HUES64 (cell line): Measurements from ENCODE around the gene ASCC3.

Experiments used
- H3K27ac ChIP-seq: 2 replicates; pipeline ENCODE4 v1.7.0; 2013; ENCODE audit warnings: low read depth, low read length, inconsistent platforms
- H3K27me3 ChIP-seq: 2 replicates; pipeline ENCODE4 v1.6.1; 2013; ENCODE audit warnings: mild to moderate bottlenecking, low read length; ENCODE audit not compliant: insufficient read depth
- H3K36me3 ChIP-seq: 2 replicates; pipeline ENCODE4 v1.6.1; 2013; ENCODE audit warnings: mild to moderate bottlenecking, low read length; ENCODE audit not compliant: insufficient read depth
- H3K4me1 ChIP-seq: 2 replicates; pipeline ENCODE4 v1.6.1; 2013; ENCODE audit warnings: mild to moderate bottlenecking, low read length, moderate library complexity; ENCODE audit not compliant: insufficient read depth
- H3K4me3 ChIP-seq: 2 replicates; pipeline ENCODE4 v1.5.1; 2013; ENCODE audit warnings: mild to moderate bottlenecking, low read length, moderate library complexity
- H3K9ac ChIP-seq: 2 replicates; pipeline ENCODE4 v1.6.1; 2013; ENCODE audit warnings: mild to moderate bottlenecking, low read depth, low read length
- H3K9me3 ChIP-seq: 2 replicates; pipeline ENCODE4 v1.6.1; 2013; ENCODE audit warnings: low read depth, low read length; ENCODE audit not compliant: insufficient read depth
- WGBS: fragments of 150-250, 120-280 bp; methylation state at CpG from one replicate; pipeline ENCODE4 v1.1.7; 2013; ENCODE audit warnings: missing lambda C conversion rate; 5-methylcytosine and 5-hydroxymethylcytosine counted together

Gene ASCC3

GRCh38 chr6:100490065-100490464 lies 391.1 kb downstream of the ASCC3 start:
- 82% methylated on average over 2 of the region's 2 CpGs for WGBS
- Histone ChIP-seq H3K9me3 (no peaks in the 10 kb centered on the region), H3K4me3 (no peak overlapping the region), H3K27ac (no peak overlapping the region), H3K36me3 (no peaks in the 10 kb centered on the region), H3K4me1 (peaks cover 8% of the 10 kb centered on the region), H3K9ac (no peak overlapping the region), H3K27me3 (no peaks in the 10 kb centered on the region)

GRCh38 chr6:100488244-100488643 lies 392.9 kb downstream of the ASCC3 start:
- 91% methylated on average over 5 of the region's 5 CpGs for WGBS
- no peak overlapping the region for H3K9ac ChIP-seq
- H3K4me1 ChIP-seq = peaks cover 3% of the 10 kb centered on the region; the same call in 1 of the 2 replicates

GRCh38 chr6:100487638-100488037 lies 393.5 kb downstream of the ASCC3 start:
- no peaks in the 10 kb centered on the region for H3K4me1 ChIP-seq
- H3K4me3 ChIP-seq = no peak overlapping the region
- H3K27me3 ChIP-seq = no peaks in the 10 kb centered on the region
- no peaks in the 10 kb centered on the region for H3K9me3 ChIP-seq
- no peak overlapping the region for H3K9ac ChIP-seq
- no peak overlapping the region for H3K27ac ChIP-seq
- WGBS = 92% methylated on average over 1 of the region's 2 CpGs
- H3K36me3 ChIP-seq = no peaks in the 10 kb centered on the region

More at GRCh38 chr6:100488244-100488643, 392.9 kb downstream of the ASCC3 start:
- Histone ChIP-seq H3K4me3 (no peak overlapping the region), H3K27ac (no peak overlapping the region), H3K36me3 (no peaks in the 10 kb centered on the region), H3K9me3 (no peaks in the 10 kb centered on the region), H3K27me3 (no peaks in the 10 kb centered on the region)

DNA sequence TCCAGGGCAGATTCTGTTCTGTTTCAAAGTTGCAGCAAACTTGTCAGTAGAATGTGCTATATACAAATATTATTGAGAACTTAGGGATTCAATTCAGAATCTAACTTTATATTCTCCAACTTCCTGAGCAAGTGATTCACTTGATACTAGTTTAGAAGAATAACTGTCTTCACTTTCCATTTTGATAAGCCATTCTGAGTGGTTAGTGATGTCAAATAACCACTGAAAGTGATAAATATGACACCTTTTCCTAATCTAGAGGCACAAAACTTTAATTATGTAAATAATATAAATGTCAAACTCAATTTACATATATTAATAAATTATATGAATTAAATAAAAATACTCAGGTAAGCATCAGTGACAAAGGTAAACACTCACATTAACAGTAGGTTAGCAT lies 395.9 kb downstream of the ASCC3 start:
- Histone ChIP-seq H3K4me3 (no peak overlapping the region), H3K36me3 (no peaks in the 10 kb centered on the region), H3K9me3 (no peaks in the 10 kb centered on the region), H3K27me3 (no peaks in the 10 kb centered on the region), H3K4me1 (no peaks in the 10 kb centered on the region), H3K27ac (no peak overlapping the region), H3K9ac (no peak overlapping the region)

DNA sequence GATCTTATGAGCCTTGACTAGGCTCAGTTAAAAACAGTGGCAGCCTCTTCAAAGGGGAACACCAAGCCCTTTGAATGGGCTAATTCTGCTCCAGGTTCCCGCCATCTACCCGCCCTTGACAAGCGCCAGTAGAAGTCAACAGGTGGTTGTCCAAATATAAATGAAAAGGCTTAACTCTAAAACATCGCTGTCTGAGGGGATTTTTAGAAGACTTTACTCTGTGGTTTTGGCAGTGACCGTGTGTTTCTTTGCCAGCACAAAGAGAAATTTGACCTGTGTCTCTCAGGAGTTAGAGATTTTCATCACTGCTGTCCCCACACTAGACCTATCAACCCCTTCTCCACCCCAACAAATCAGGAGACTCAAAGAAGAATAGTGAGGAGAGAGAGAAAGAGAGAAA lies 396.7 kb downstream of the ASCC3 start:
- H3K9me3 ChIP-seq = no peaks in the 10 kb centered on the region
- H3K4me1 ChIP-seq = no peaks in the 10 kb centered on the region
- H3K27ac ChIP-seq = no peak overlapping the region
- H3K27me3 ChIP-seq = no peaks in the 10 kb centered on the region
- no peak overlapping the region for H3K9ac ChIP-seq
- no peaks in the 10 kb centered on the region for H3K36me3 ChIP-seq
- no peak overlapping the region for H3K4me3 ChIP-seq
- WGBS = 94% methylated on average over 5 of the region's 5 CpGs

DNA sequence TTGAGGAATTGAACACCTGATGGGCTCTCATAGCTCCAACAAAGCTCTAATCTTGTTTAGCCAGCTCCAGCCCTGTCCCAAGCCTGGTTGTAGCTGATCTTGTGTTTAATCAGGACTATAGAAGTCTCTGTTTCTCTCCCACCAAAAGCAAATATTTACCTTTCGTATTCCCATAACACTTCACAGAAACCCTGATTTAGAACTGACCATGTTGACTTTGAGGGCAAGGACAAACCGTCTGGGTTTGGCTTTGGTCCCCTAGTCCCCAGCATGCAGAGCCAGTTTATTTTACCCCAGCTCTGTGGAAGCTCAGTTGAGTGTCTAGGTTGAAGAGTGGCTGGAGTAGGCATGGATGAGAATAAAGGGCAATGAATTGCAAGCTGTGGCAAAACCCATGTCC lies 398.4 kb downstream of the ASCC3 start:
- H3K36me3 ChIP-seq = no peaks in the 10 kb centered on the region
- no peaks in the 10 kb centered on the region for H3K4me1 ChIP-seq
- WGBS = 88% methylated on average over 2 of the region's 2 CpGs
- H3K27me3 ChIP-seq = no peaks in the 10 kb centered on the region
- H3K9ac ChIP-seq = no peak overlapping the region
- no peak overlapping the region for H3K27ac ChIP-seq
- H3K9me3 ChIP-seq = no peaks in the 10 kb centered on the region
- H3K4me3 ChIP-seq = no peak overlapping the region

DNA sequence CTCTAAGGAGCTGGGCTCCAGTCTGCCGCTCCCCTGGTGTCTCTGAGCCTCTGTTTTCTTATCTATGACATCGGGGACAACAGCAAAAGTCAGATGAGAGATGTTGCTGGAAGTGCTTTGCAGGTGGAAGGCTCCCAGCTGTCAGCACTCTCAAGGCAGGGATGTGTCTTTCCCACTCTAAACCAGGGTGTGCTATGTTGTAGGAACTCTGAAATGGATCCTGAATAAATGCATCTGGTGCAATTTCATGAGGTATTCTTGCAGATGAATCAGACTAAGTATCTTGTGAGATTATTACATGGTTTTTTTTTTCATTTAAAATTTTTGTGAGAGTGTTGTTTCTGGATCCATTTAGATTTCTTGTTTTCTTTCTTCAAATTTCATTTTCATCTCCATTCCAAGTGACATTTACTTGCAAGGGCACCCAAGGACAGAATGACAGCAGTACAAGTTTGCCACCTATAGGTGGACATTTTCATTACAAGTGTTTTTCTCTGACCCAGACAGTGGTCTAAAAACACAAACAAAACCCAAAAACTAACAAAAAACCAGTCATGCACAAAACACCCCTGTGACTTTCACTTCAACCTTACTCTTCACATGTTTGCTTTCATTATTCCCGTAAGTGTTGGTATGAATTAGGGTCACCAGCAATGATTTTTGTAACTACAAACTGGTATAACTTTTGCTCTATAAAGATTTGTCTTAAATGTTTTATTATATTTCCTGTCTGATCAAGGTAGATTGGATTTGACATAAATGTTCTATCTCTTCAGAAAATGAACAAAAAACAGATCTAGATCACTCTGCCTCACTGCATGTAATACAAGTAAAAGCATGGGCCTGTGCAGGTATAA lies 401.7 kb downstream of the ASCC3 start:
- Histone ChIP-seq H3K27ac (no peak overlapping the region), H3K9ac (no peak overlapping the region), H3K4me3 (no peak overlapping the region), H3K4me1 (no peaks in the 10 kb centered on the region), H3K9me3 (no peaks in the 10 kb centered on the region), H3K27me3 (peaks cover 6% of the 10 kb centered on the region), H3K36me3 (no peaks in the 10 kb centered on the region)
- WGBS = 86% methylated on average over 2 of the region's 3 CpGs

- H3K9ac ChIP-seq = no peak overlapping the region
- no peak overlapping the region for H3K27ac ChIP-seq
- no peak overlapping the region for H3K4me3 ChIP-seq
- H3K36me3 ChIP-seq = no peaks in the 10 kb centered on the region
- no peaks in the 10 kb centered on the region for H3K4me1 ChIP-seq
- WGBS = 91% methylated on average over 10 of the region's 10 CpGs
- H3K9me3 ChIP-seq = no peaks in the 10 kb centered on the region
- H3K27me3 ChIP-seq = peaks cover 43% of the 10 kb centered on the region
These were observed 405.4 kb downstream of the ASCC3 start for GRCh38 chr6:100475554-100476320.

DNA sequence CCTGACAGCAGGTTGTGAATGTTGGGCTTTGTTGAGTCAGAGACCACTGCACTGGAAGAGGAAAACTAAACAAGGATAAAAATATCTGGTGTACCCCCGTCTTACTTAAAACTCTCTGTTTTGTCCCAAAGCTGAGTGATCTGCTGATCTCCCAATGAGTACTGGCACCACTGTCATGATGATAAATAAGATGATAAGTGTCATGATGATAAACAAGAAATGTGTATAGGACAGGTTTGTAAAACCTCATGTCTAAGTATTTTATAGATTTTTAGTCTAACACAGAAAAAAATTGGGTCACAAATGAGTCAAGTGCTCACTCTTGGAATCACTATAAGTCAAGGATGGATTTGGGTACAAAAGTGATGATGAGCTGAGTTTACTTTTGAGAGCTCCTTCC lies 407.9 kb downstream of the ASCC3 start:
- Histone ChIP-seq H3K36me3 (no peaks in the 10 kb centered on the region), H3K27me3 (peaks cover 68% of the 10 kb centered on the region), H3K9me3 (no peaks in the 10 kb centered on the region), H3K4me3 (no peak overlapping the region), H3K27ac (no peak overlapping the region), H3K4me1 (no peaks in the 10 kb centered on the region), H3K9ac (no peak overlapping the region)
- 95% methylated on average over 1 of the region's 1 CpG for WGBS

DNA sequence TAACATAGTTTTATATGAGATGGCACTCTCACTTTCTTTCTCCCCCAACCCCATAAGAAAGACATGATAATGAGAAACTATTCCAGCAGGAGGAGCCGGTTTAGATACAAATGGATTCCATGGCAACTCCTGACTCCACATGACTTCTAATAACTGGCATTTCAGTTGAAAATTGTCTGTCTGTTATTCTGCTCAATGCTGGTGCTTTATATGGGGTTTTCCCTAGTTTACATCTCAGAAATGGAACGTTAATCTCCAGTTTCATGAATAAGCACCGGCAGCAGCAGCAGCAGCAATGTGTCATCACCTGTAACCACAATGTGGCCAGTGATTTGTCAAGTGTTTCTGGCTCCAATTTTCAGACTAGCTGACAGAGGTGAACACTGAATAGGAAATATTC lies 408.5 kb downstream of the ASCC3 start:
- no peaks in the 10 kb centered on the region for H3K36me3 ChIP-seq
- peaks cover 73% of the 10 kb centered on the region for H3K27me3 ChIP-seq
- H3K4me1 ChIP-seq = 0 out of 2 replicates have a peak, but pooled peaks cover under 1% of the 10 kb centered on the region
- H3K27ac ChIP-seq = no peak overlapping the region
- no peak overlapping the region for H3K9ac ChIP-seq
- no peak overlapping the region for H3K4me3 ChIP-seq
- H3K9me3 ChIP-seq = no peaks in the 10 kb centered on the region
- 38% methylated on average over 3 of the region's 3 CpGs for WGBS

- Histone ChIP-seq H3K4me1 (peaks cover 15% of the 10 kb centered on the region; the same call in 1 of the 2 replicates), H3K36me3 (no peaks in the 10 kb centered on the region), H3K9ac (no peak overlapping the region), H3K27me3 (peaks cover 94% of the 10 kb centered on the region), H3K27ac (no peak overlapping the region), H3K9me3 (no peaks in the 10 kb centered on the region), H3K4me3 (no peak overlapping the region)
- WGBS = 69% methylated on average over 5 of the region's 5 CpGs
These were observed 410.6 kb downstream of the ASCC3 start for GRCh38 chr6:100470422-100471120.
